ENCODE measurements around the gene ICA1L.

- no peak for TF ChIP-seq CTCF (IDR thresholded peaks at IDR 0.05; ENCODE audit: low read depth, low read length)
- TF ChIP-seq POLR2A (IDR thresholded peaks at IDR 0.05; ENCODE audit: extremely low read depth, insufficient read length): no peak
Observed at GRCh38 chr2:202762556-202762955, 109.0 kb downstream of the ICA1L start.
